Motor neuron (in vitro differentiated cells): ENCODE measurements around the gene PDP2. TPM values are rescaled to one million over a fixed set of nuclear protein-coding genes. Genes with fewer than 3 reads are reported as not detected.

Experiments used
- ATAC-seq, 8 experiments: fragments of 200-7000 bp; cut with Tn5 transposase; replicated peaks in 6 of 8; 2 replicates each; pipeline ENCODE4 v1.8.0; 2021; ENCODE audit warnings: mild to moderate bottlenecking in 8 of 8, moderate library complexity in 8 of 8
- H3K27ac ChIP-seq, 2 donors: fragments of 250-450 bp; sonication (Bioruptor Pico); 2 replicates each; pipeline ENCODE4 v1.9.0; 2021; ENCODE audit warnings: antibody characterized with exemption in 2 of 2, mild to moderate bottlenecking in 2 of 2, moderate library complexity in 1 of 2
- H3K4me1 ChIP-seq, 2 donors: fragments of 250-450 bp; sonication (Bioruptor Pico); replicated peaks in 1 of 2; 2 replicates each; pipeline ENCODE4 v1.6.1; 2021; ENCODE audit warnings: antibody characterized with exemption in 2 of 2, mild to moderate bottlenecking in 2 of 2, moderate library complexity in 1 of 2
- H3K4me3 ChIP-seq, 5 donors: fragments of 250-450 bp; sonication (Bioruptor Pico); 2 replicates each; pipeline ENCODE4 v1.9.0; 2021; ENCODE audit warnings: antibody characterized with exemption in 5 of 5, mild to moderate bottlenecking in 5 of 5, moderate library complexity in 4 of 5
- WGBS, 10 experiments: fragments of 450-650 bp; shearing (Covaris generic); methylation state at CpG; one replicate each; pipeline ENCODE4 v1.0.0; 2022; 5-methylcytosine and 5-hydroxymethylcytosine counted together
- in situ Hi-C, 9 experiments: fragments of 400-800 bp; cut with MboI; loops; one replicate each; pipeline ENCODE4 v1.15.0; 2021; ENCODE audit warnings: low sequenced_read_pairs in 9 of 9, low pct_unique_long_range_greater_than_20kb in 2 of 9; ENCODE audit not compliant: unreplicated experiment in 9 of 9
- total RNA-seq, 8 experiments: library from RNA; unstranded; fragments of 300-600 nt; gene quantifications; 2 replicates each; pipeline versions ENCODE4 v1.2.3 to v1.2.4, GENCODE V29; 2022

Gene PDP2
- total RNA-seq, 8 experiments from 2014 or later, result 4.3 to 19.0 (median 8.5) TPM

- in situ Hi-C loops, result no loop called here
These were observed 2.2 kb upstream of the PDP2 start for GRCh38 chr16:66878067-66878466.

GRCh38 chr16:66881014-66881417 lies 701 bp downstream of the PDP2 start:
- H3K4me1 ChIP-seq, result peaks cover 0 to 4% of the 10 kb centered on the region in 2 donors
- no peak overlapping the region for H3K27ac ChIP-seq
- peak in 3 of 8 experiments; percentile 3 to 10 (median 5) for ATAC-seq
- H3K4me3 ChIP-seq, result peak overlapping the region; percentile 51 to 68 (median 56)
- in situ Hi-C loops, result no loop called here
- 0 to 7% (median 3%) methylated on average over 1 to 9 of the region's 23 CpGs; no CpG with 5 or more reads in 5 of the 10 experiments for WGBS, 10 experiments

More at GRCh38 chr16:66878067-66878466, 2.2 kb upstream of the PDP2 start:
- 46 to 100% (median 74%) methylated on average over 1 to 4 of the region's 5 CpGs; no CpG with 5 or more reads in 2 of the 10 experiments for WGBS, 10 experiments
- H3K27ac ChIP-seq, result no peak overlapping the region
- ATAC-seq, result no peak
- no peak overlapping the region for H3K4me3 ChIP-seq
- H3K4me1 ChIP-seq, result peaks cover 0 to 6% of the 10 kb centered on the region in 2 donors

GRCh38 chr16:66881560-66881959 lies 1.2 kb downstream of the PDP2 start:
- 17 to 100% (median 83%) methylated on average over 1 to 2 of the region's 2 CpGs; no CpG with 5 or more reads in 3 of the 10 experiments for WGBS, 10 experiments
- peaks cover 0 to 4% of the 10 kb centered on the region in 2 donors for H3K4me1 ChIP-seq
- H3K4me3 ChIP-seq, result peak overlapping the region in 4 of 5 donors; percentile 51 to 68 (median 60)
- ATAC-seq, result no peak
- in situ Hi-C loops, result no loop called here
- no peak overlapping the region for H3K27ac ChIP-seq

GRCh38 chr16:66881964-66882508 lies 1.7 kb downstream of the PDP2 start:
- Histone ChIP-seq H3K4me1 (peaks cover 0 to 4% of the 10 kb centered on the region in 2 donors), H3K4me3 (no peak overlapping the region), H3K27ac (no peak overlapping the region)
- 79 to 100% (median 90%) methylated on average over 1 to 8 of the region's 8 CpGs; no CpG with 5 or more reads in 1 of the 10 experiments for WGBS, 10 experiments
- no peak for ATAC-seq
- in situ Hi-C loops, result no loop called here

GRCh38 chr16:66882702-66883101 lies 2.4 kb downstream of the PDP2 start:
- Histone ChIP-seq H3K4me3 (no peak overlapping the region), H3K4me1 (peaks cover 0 to 4% of the 10 kb centered on the region in 2 donors), H3K27ac (no peak overlapping the region)
- in situ Hi-C loops, result no loop called here
- no peak for ATAC-seq
- 90 to 100% (median 100%) methylated on average over 1 to 2 of the region's 3 CpGs; no CpG with 5 or more reads in 1 of the 10 experiments for WGBS, 10 experiments

- H3K4me1 ChIP-seq, result no peaks in the 10 kb centered on the region
- ATAC-seq, result no peak
- 81 to 100% (median 91%) methylated on average over 1 to 10 of the region's 12 CpGs; no CpG with 5 or more reads in 3 of the 10 experiments for WGBS, 10 experiments
- in situ Hi-C loops, result no loop called here
- H3K27ac ChIP-seq, result no peak overlapping the region
- H3K4me3 ChIP-seq, result no peak overlapping the region
These were observed 5.2 kb downstream of the PDP2 start for GRCh38 chr16:66885491-66885890.

- no peak overlapping the region for H3K4me3 ChIP-seq
- WGBS, 10 experiments, result 17 to 100% (median 62%) methylated on average over 1 to 2 of the region's 2 CpGs; no CpG with 5 or more reads in 3 of the 10 experiments
- ATAC-seq, result peak in 2 of 8 experiments; percentile 42 to 57
- no peaks in the 10 kb centered on the region for H3K4me1 ChIP-seq
- in situ Hi-C loops, result no loop called here
- H3K27ac ChIP-seq, result no peak overlapping the region
These were observed 6.0 kb downstream of the PDP2 start for GRCh38 chr16:66886321-66886720.

GRCh38 chr16:66886914-66887313 lies 6.6 kb downstream of the PDP2 start:
- no peak for ATAC-seq
- no peaks in the 10 kb centered on the region for H3K4me1 ChIP-seq
- 85 to 100% (median 100%) methylated on average over 1 to 3 of the region's 3 CpGs; no CpG with 5 or more reads in 3 of the 10 experiments for WGBS, 10 experiments
- no peak overlapping the region for H3K27ac ChIP-seq
- H3K4me3 ChIP-seq, result no peak overlapping the region
- in situ Hi-C loops, result no loop called here

GRCh38 chr16:66888647-66889615 lies 8.6 kb downstream of the PDP2 start:
- no peak for ATAC-seq
- in situ Hi-C loops, result no loop called here
- no peak overlapping the region for H3K27ac ChIP-seq
- WGBS, 10 experiments, result 67 to 93% (median 89%) methylated on average over 1 to 5 of the region's 6 CpGs
- H3K4me1 ChIP-seq, result no peaks in the 10 kb centered on the region
- H3K4me3 ChIP-seq, result no peak overlapping the region

GRCh38 chr16:66889622-66890021 lies 9.3 kb downstream of the PDP2 start:
- in situ Hi-C loops, result no loop called here
- 40 to 100% (median 73%) methylated on average over 1 to 4 of the region's 4 CpGs; no CpG with 5 or more reads in 3 of the 10 experiments for WGBS, 10 experiments
- ATAC-seq, result no peak
- Histone ChIP-seq H3K4me1 (no peaks in the 10 kb centered on the region), H3K27ac (no peak overlapping the region), H3K4me3 (no peak overlapping the region)

- no peak overlapping the region for H3K27ac ChIP-seq
- H3K4me1 ChIP-seq, result peaks cover 0 to 2% of the 10 kb centered on the region in 2 donors
- in situ Hi-C loops, result no loop called here
- 40 to 100% (median 82%) methylated on average over 1 to 2 of the region's 2 CpGs; no CpG with 5 or more reads in 2 of the 10 experiments for WGBS, 10 experiments
- peak in 1 of 8 experiments; percentile 23 for ATAC-seq
- H3K4me3 ChIP-seq, result no peak overlapping the region
These were observed 10.5 kb downstream of the PDP2 start for GRCh38 chr16:66890799-66891198.

- no peak overlapping the region for H3K27ac ChIP-seq
- no peak overlapping the region for H3K4me3 ChIP-seq
- in situ Hi-C loops, result no loop called here
- WGBS, 10 experiments, result 88 to 100% (median 89%) methylated on average over 2 to 4 of the region's 4 CpGs; no CpG with 5 or more reads in 5 of the 10 experiments
- no peak for ATAC-seq
- H3K4me1 ChIP-seq, result peaks cover 0 to 2% of the 10 kb centered on the region in 2 donors
These were observed 11.0 kb downstream of the PDP2 start for GRCh38 chr16:66891360-66891759.

GRCh38 chr16:66891797-66892196 lies 11.5 kb downstream of the PDP2 start:
- H3K27ac ChIP-seq, result no peak overlapping the region
- in situ Hi-C loops, result no loop called here
- 75 to 100% (median 92%) methylated on average over 1 to 3 of the region's 6 CpGs; no CpG with 5 or more reads in 3 of the 10 experiments for WGBS, 10 experiments
- ATAC-seq, result no peak
- H3K4me1 ChIP-seq, result peaks cover 0 to 2% of the 10 kb centered on the region in 2 donors
- no peak overlapping the region for H3K4me3 ChIP-seq
